Stimulated activated CD4-positive, alpha-beta T cell treated with anti-CD3 and anti-CD28 coated beads, TNF-alpha, amount 100 ng/mL, for 1 hour (primary cell): ENCODE results near the gene RAB40AL.

Source experiments
- DNase-seq, 3 donors: peaks; one replicate each; pipeline ENCODE4 v3.0.0-alpha.2; 2020; ENCODE audit warnings: low read depth in 3 of 3, low spot score in 1 of 3

The RAB40AL gene

GRCh38 chrX:102979536-102979935 lies 42.5 kb downstream of the RAB40AL start:
- DNase-seq = no peak

GRCh38 chrX:102983205-102983604 lies 46.1 kb downstream of the RAB40AL start:
- DNase-seq = no peak

- no peak for DNase-seq
Measured at GRCh38 chrX:102985192-102985591, 48.1 kb downstream of the RAB40AL start.
